Measurements from ENCODE around the gene TOMM40L.

Gene TOMM40L

DNA sequence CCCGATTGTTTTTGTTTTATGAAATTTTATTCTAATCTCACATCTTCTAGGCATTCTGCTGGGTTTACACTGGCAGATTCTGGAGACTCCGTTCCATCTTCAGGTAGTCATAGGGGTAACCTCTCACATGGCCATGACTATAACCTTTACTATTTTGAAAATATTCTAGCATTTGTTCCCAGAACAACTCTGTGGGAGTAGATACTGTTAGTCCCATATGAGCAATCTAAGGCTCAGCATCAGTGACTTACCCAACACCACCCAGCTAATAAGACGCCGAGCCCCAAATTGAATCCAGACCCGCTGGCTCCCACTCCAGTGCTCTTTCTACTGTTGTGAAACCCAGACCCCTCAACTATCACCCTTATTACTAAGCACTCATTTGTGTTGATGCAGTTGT lies 36.8 kb upstream of the TOMM40L start:
- H2AK5ac ChIP-seq (ENCODE audit: low read length): no peak overlapping the region
- no peak overlapping the region for H2BK120ac ChIP-seq (ENCODE audit: low read depth, low read length)
- no peak for DNase-seq
- H3K79me1 ChIP-seq (ENCODE audit: low read length): no peaks in the 10 kb centered on the region
- H2BK15ac ChIP-seq (replicated peaks; ENCODE audit: low read depth): no peak overlapping the region
- no peaks in the 10 kb centered on the region for H3K4me1 ChIP-seq (ENCODE audit: control insufficient read depth, low read depth, low read length)
- no peak overlapping the region for H4K5ac ChIP-seq (ENCODE audit: low read length)
- no peak overlapping the region for H2BK5ac ChIP-seq (ENCODE audit: low read length)
- no peak overlapping the region for H3K4ac ChIP-seq (ENCODE audit: low read depth, low read length)
- no peaks in the 10 kb centered on the region for H3K27me3 ChIP-seq (ENCODE audit: insufficient read depth, low read length, poor library complexity)
- H3K18ac ChIP-seq (ENCODE audit: low read length): no peak overlapping the region
- no peak overlapping the region for H3K4me2 ChIP-seq (ENCODE audit: low read length)
- no peak overlapping the region for H4K8ac ChIP-seq (ENCODE audit: low read depth, low read length)
- no CpG with 5 or more reads among the region's 5 CpGs for WGBS (ENCODE audit: extremely low coverage, insufficient coverage, low lambda C conversion rate)
- no peak overlapping the region for H3K56ac ChIP-seq (ENCODE audit: low read length)
- H3K9ac ChIP-seq (ENCODE audit: low read length): no peak overlapping the region
- H3K79me2 ChIP-seq (ENCODE audit: control insufficient read depth, insufficient read depth, low read length): no peaks in the 10 kb centered on the region
- H3K36me3 ChIP-seq (ENCODE audit: control insufficient read depth, insufficient read depth, low read length): no peaks in the 10 kb centered on the region
- no peak overlapping the region for H3K23ac ChIP-seq (ENCODE audit: low read length)
- H3K4me3 ChIP-seq (ENCODE audit: low read length): no peak overlapping the region
- no peak overlapping the region for H3K27ac ChIP-seq (ENCODE audit: low read depth, low read length)

- H3K56ac ChIP-seq (ENCODE audit: low read length): no peak overlapping the region
- no peak for DNase-seq
- no peaks in the 10 kb centered on the region for H3K79me2 ChIP-seq (ENCODE audit: control insufficient read depth, insufficient read depth, low read length)
- no peak overlapping the region for H4K8ac ChIP-seq (ENCODE audit: low read depth, low read length)
- no peaks in the 10 kb centered on the region for H3K4me1 ChIP-seq (ENCODE audit: control insufficient read depth, low read depth, low read length)
- no peak overlapping the region for H3K4me3 ChIP-seq (ENCODE audit: low read length)
- WGBS (ENCODE audit: extremely low coverage, insufficient coverage, low lambda C conversion rate): no CpG with 5 or more reads among the region's 22 CpGs
- no peak overlapping the region for H4K5ac ChIP-seq (ENCODE audit: low read length)
- H3K27ac ChIP-seq (ENCODE audit: low read depth, low read length): no peak overlapping the region
- H2AK5ac ChIP-seq (ENCODE audit: low read length): no peak overlapping the region
- no peak overlapping the region for H3K18ac ChIP-seq (ENCODE audit: low read length)
- H3K79me1 ChIP-seq (ENCODE audit: low read length): no peaks in the 10 kb centered on the region
- H3K27me3 ChIP-seq (ENCODE audit: insufficient read depth, low read length, poor library complexity): no peaks in the 10 kb centered on the region
- H3K23ac ChIP-seq (ENCODE audit: low read length): no peak overlapping the region
- no peak overlapping the region for H2BK15ac ChIP-seq (replicated peaks; ENCODE audit: low read depth)
- H3K9ac ChIP-seq (ENCODE audit: low read length): no peak overlapping the region
- H2BK120ac ChIP-seq (ENCODE audit: low read depth, low read length): no peak overlapping the region
- H3K4ac ChIP-seq (ENCODE audit: low read depth, low read length): no peak overlapping the region
- H3K4me2 ChIP-seq (ENCODE audit: low read length): no peak overlapping the region
- H3K36me3 ChIP-seq (ENCODE audit: control insufficient read depth, insufficient read depth, low read length): no peaks in the 10 kb centered on the region
- H2BK5ac ChIP-seq (ENCODE audit: low read length): no peak overlapping the region
These were observed 34.8 kb upstream of the TOMM40L start for GRCh38 chr1:161190962-161191521.

GRCh38 chr1:161191971-161192370 lies 33.9 kb upstream of the TOMM40L start:
- Histone ChIP-seq H3K4me1 (ENCODE audit: control insufficient read depth, low read depth, low read length) (peaks cover 1% of the 10 kb centered on the region), H3K4ac (ENCODE audit: low read depth, low read length) (no peak overlapping the region), H4K8ac (ENCODE audit: low read depth, low read length) (no peak overlapping the region), H2BK15ac (replicated peaks; ENCODE audit: low read depth) (no peak overlapping the region), H3K79me1 (ENCODE audit: low read length) (no peaks in the 10 kb centered on the region), H3K9ac (ENCODE audit: low read length) (no peak overlapping the region), H3K23ac (ENCODE audit: low read length) (no peak overlapping the region), H3K27ac (ENCODE audit: low read depth, low read length) (no peak overlapping the region), H3K18ac (ENCODE audit: low read length) (no peak overlapping the region), H2BK5ac (ENCODE audit: low read length) (no peak overlapping the region), H3K36me3 (ENCODE audit: control insufficient read depth, insufficient read depth, low read length) (no peaks in the 10 kb centered on the region), H2BK120ac (ENCODE audit: low read depth, low read length) (no peak overlapping the region), H2AK5ac (ENCODE audit: low read length) (no peak overlapping the region), H3K56ac (ENCODE audit: low read length) (no peak overlapping the region), H3K79me2 (ENCODE audit: control insufficient read depth, insufficient read depth, low read length) (no peaks in the 10 kb centered on the region), H3K27me3 (ENCODE audit: insufficient read depth, low read length, poor library complexity) (no peaks in the 10 kb centered on the region), H3K4me2 (ENCODE audit: low read length) (no peak overlapping the region), H4K5ac (ENCODE audit: low read length) (no peak overlapping the region), H3K4me3 (ENCODE audit: low read length) (no peak overlapping the region)
- no peak for DNase-seq
- no CpG with 5 or more reads among the region's 8 CpGs for WGBS (ENCODE audit: extremely low coverage, insufficient coverage, low lambda C conversion rate)

DNA sequence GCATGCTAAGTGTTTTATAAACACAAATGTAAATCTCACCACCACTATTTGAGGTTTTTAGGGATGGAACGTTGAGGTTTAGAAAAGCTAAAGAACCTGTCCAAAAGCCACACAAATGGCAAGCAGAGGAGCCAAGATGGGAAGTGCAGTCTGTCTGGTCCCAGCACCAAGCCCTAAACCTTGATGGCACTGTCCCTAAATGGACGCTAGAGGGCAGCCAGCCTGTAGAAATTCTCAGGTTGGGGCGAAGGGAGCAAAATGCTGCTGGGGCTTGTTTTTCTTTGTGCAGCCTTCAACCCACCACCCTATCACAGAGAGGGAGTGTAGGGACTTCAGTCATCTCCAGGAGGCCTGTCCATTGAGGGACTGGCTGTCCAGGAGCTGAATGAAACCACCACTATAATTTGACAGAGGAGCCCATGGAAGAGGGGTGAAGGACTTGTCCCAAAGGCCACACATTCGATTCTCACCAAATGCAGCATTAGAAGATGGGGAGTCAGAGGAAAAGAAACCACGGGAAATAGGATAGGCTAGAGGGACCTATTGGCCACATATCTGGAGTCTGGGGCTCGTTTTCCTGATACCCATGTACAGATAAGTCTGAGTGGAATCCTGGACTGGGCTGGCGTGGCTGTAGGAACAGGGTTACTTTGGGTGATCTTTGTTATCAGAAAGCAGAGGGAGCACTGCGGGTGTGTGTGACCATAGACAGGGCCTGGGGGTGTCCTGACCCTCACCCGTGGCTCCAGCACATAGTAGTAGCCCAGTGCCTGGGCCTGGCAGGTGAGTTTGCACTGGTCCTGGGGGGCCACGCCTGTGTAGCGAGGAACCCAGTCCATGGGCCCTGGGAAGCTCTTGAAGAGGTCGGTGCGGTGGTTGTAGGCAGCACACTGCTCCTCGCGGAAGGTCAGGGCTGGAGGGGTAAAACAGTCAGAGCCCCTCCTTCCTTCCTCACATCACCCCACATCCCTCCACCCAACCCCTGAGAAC lies 33.1 kb upstream of the TOMM40L start:
- no peak overlapping the region for H2AK5ac ChIP-seq (ENCODE audit: low read length)
- H3K27me3 ChIP-seq (ENCODE audit: insufficient read depth, low read length, poor library complexity): no peaks in the 10 kb centered on the region
- no peaks in the 10 kb centered on the region for H3K79me2 ChIP-seq (ENCODE audit: control insufficient read depth, insufficient read depth, low read length)
- H2BK15ac ChIP-seq (replicated peaks; ENCODE audit: low read depth): no peak overlapping the region
- peak; percentile 83 for DNase-seq
- no peak overlapping the region for H3K4me2 ChIP-seq (ENCODE audit: low read length)
- no peak overlapping the region for H3K4me3 ChIP-seq (ENCODE audit: low read length)
- no peak overlapping the region for H3K23ac ChIP-seq (ENCODE audit: low read length)
- no peak overlapping the region for H2BK5ac ChIP-seq (ENCODE audit: low read length)
- no peaks in the 10 kb centered on the region for H3K79me1 ChIP-seq (ENCODE audit: low read length)
- no peak overlapping the region for H3K18ac ChIP-seq (ENCODE audit: low read length)
- H3K4me1 ChIP-seq (ENCODE audit: control insufficient read depth, low read depth, low read length): peaks cover 8% of the 10 kb centered on the region
- no peak overlapping the region for H3K27ac ChIP-seq (ENCODE audit: low read depth, low read length)
- no peak overlapping the region for H4K5ac ChIP-seq (ENCODE audit: low read length)
- no peak overlapping the region for H3K4ac ChIP-seq (ENCODE audit: low read depth, low read length)
- no peaks in the 10 kb centered on the region for H3K36me3 ChIP-seq (ENCODE audit: control insufficient read depth, insufficient read depth, low read length)
- H3K56ac ChIP-seq (ENCODE audit: low read length): no peak overlapping the region
- H2BK120ac ChIP-seq (ENCODE audit: low read depth, low read length): no peak overlapping the region
- no CpG with 5 or more reads among the region's 15 CpGs for WGBS (ENCODE audit: extremely low coverage, insufficient coverage, low lambda C conversion rate)
- no peak overlapping the region for H4K8ac ChIP-seq (ENCODE audit: low read depth, low read length)
- H3K9ac ChIP-seq (ENCODE audit: low read length): no peak overlapping the region

DNA sequence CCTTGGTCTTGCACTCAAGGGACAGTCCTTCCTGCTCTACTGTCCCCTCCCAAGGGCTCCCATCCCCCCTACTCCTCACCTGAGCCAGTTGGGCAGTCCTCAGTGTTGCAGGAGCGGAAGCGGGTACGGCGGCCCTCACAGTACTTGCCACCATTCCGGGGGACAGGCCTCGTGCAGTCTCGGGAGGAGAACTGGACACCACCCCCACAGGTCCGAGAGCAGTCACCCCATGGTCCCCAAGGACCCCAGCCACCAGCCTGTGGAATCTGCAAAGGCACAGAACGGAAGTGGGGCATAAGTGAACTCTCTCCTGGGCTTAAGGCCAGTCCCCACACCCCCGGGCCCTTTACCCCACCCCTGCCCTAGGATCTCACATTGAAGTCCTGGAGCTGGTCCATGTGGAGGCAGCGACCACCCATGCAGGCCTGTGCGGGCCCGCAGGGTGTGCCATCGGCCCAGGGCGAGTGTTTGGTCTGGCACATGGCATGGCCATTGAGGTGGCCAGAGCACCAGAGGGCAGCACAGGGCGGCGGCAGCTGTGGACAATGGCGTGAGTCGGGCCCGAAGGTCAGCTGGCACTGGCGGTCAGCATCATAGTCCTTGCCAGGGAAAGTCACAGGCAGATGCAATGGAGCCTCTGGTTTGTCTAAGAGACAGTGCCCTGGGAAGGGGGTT lies 32.2 kb upstream of the TOMM40L start:
- no peak overlapping the region for H3K4me3 ChIP-seq (ENCODE audit: low read length)
- H3K4ac ChIP-seq (ENCODE audit: low read depth, low read length): no peak overlapping the region
- no peak overlapping the region for H2BK5ac ChIP-seq (ENCODE audit: low read length)
- H3K4me1 ChIP-seq (ENCODE audit: control insufficient read depth, low read depth, low read length): peaks cover 13% of the 10 kb centered on the region
- no peak overlapping the region for H2BK120ac ChIP-seq (ENCODE audit: low read depth, low read length)
- no peak for DNase-seq
- H3K27ac ChIP-seq (ENCODE audit: low read depth, low read length): no peak overlapping the region
- H4K8ac ChIP-seq (ENCODE audit: low read depth, low read length): no peak overlapping the region
- H2BK15ac ChIP-seq (replicated peaks; ENCODE audit: low read depth): no peak overlapping the region
- WGBS (ENCODE audit: extremely low coverage, insufficient coverage, low lambda C conversion rate): no CpG with 5 or more reads among the region's 21 CpGs
- no peak overlapping the region for H3K56ac ChIP-seq (ENCODE audit: low read length)
- no peaks in the 10 kb centered on the region for H3K79me1 ChIP-seq (ENCODE audit: low read length)
- H3K18ac ChIP-seq (ENCODE audit: low read length): no peak overlapping the region
- H2AK5ac ChIP-seq (ENCODE audit: low read length): no peak overlapping the region
- no peak overlapping the region for H3K9ac ChIP-seq (ENCODE audit: low read length)
- H4K5ac ChIP-seq (ENCODE audit: low read length): no peak overlapping the region
- H3K4me2 ChIP-seq (ENCODE audit: low read length): no peak overlapping the region
- no peaks in the 10 kb centered on the region for H3K27me3 ChIP-seq (ENCODE audit: insufficient read depth, low read length, poor library complexity)
- no peaks in the 10 kb centered on the region for H3K36me3 ChIP-seq (ENCODE audit: control insufficient read depth, insufficient read depth, low read length)
- no peak overlapping the region for H3K23ac ChIP-seq (ENCODE audit: low read length)
- H3K79me2 ChIP-seq (ENCODE audit: control insufficient read depth, insufficient read depth, low read length): no peaks in the 10 kb centered on the region

All from mesendoderm (in vitro differentiated cells).